K562 (cell line): ENCODE measurements around the gene SF3A2. TPM values are rescaled to one million over a fixed set of nuclear protein-coding genes. Genes with fewer than 3 reads are reported as not detected.

ENCODE experiments used
- ATF7 ChIP-seq: fragments of 450-650 bp; IDR thresholded peaks from 2 replicates; pipeline ENCODE4 v1.7.1; 2014; ENCODE audit warnings: mild to moderate bottlenecking, moderate library complexity
- CHCHD3 ChIP-seq: fragments of 250-450 bp; sonication (Bioruptor Pico); IDR thresholded peaks from 2 replicates; pipeline ENCODE4 v2.1.2; 2022; ENCODE audit warnings: mild to moderate bottlenecking
- CTBP1 ChIP-seq: fragments of 450-650 bp; IDR thresholded peaks from 2 replicates; pipeline ENCODE4 v1.6.1; 2016; ENCODE audit warnings: borderline replicate concordance
- CTCFL ChIP-seq: IDR thresholded peaks from 2 replicates; pipeline ENCODE4 v1.6.1; 2011; ENCODE audit warnings: borderline replicate concordance, low read depth, mild to moderate bottlenecking, moderate library complexity, low read length; ENCODE audit not compliant: insufficient read depth, poor library complexity, severe bottlenecking
- E2F8 ChIP-seq: fragments of 450-650 bp; IDR thresholded peaks from 2 replicates; pipeline ENCODE4 v1.7.1; 2018; ENCODE audit warnings: mild to moderate bottlenecking, low read depth; ENCODE audit not compliant: partially characterized antibody
- HCFC1 ChIP-seq: IDR thresholded peaks from 2 replicates; pipeline ENCODE4 v1.6.1; 2012; ENCODE audit warnings: low read depth, low read length, improper control_type of control experiment
- MLX ChIP-seq, 2 experiments: fragments of 450-650 bp in 1 of 2; sonication (generic) in 1 of 2; formaldehyde crosslinking; conservative IDR thresholded peaks; 2 replicates each; pipeline versions ENCODE4 v1.4.0 to v1.8.1; 2020 to 2022; ENCODE audit warnings: mild to moderate bottlenecking in 1 of 2, missing genetic modification reagents in 1 of 2
- NBN ChIP-seq: fragments of 450-650 bp; IDR thresholded peaks from 2 replicates; pipeline ENCODE4 v1.6.1; 2016; ENCODE audit warnings: low read depth, mild to moderate bottlenecking
- NKRF ChIP-seq: fragments of 450-650 bp; IDR thresholded peaks from 2 replicates; pipeline ENCODE4 v1.6.1; 2016; ENCODE audit warnings: borderline replicate concordance
- NR2C2 ChIP-seq, 2 experiments: fragments of 200-800 bp in 1 of 2; sonication (Bioruptor generic) in 1 of 2; sonication (generic) in 1 of 2; formaldehyde crosslinking in 1 of 2; IDR thresholded peaks; 2 replicates each; pipeline versions ENCODE4 v1.6.1 to v1.8.0; 2016 to 2022; ENCODE audit warnings: mild to moderate bottlenecking in 1 of 2, missing compliant biosample characterization in 1 of 2, missing genetic modification characterization in 1 of 2, missing genetic modification reagents in 1 of 2
- RNF2 ChIP-seq: sonication (generic); IDR thresholded peaks from 2 replicates; pipeline ENCODE4 v1.6.1; 2016
- TAF7 ChIP-seq: fragments of 450-650 bp; IDR thresholded peaks from 2 replicates; pipeline ENCODE4 v1.6.1; 2016; ENCODE audit warnings: missing genetic modification characterization, missing compliant biosample characterization
- UBTF ChIP-seq, 2 experiments: IDR thresholded peaks; 2 replicates each; pipeline ENCODE4 v1.6.1; 2012; ENCODE audit warnings: improper control_type of control experiment in 2 of 2, low read depth in 2 of 2, low read length in 2 of 2, borderline replicate concordance in 1 of 2
- ZFPM2 ChIP-seq: fragments of 250-450 bp; sonication (Bioruptor Pico); IDR thresholded peaks from 2 replicates; pipeline ENCODE4 v1.5.1; 2022; ENCODE audit warnings: mild to moderate bottlenecking
- ZNF197 ChIP-seq: fragments of 200-800 bp; sonication (Bioruptor generic); IDR thresholded peaks from 2 replicates; pipeline ENCODE4 v1.6.1; 2016; ENCODE audit warnings: low read depth, missing genetic modification characterization, missing compliant biosample characterization
- ZNF324 ChIP-seq: fragments of 250-450 bp; sonication (Bioruptor Pico); IDR thresholded peaks from 2 replicates; pipeline ENCODE4 v1.4.0; 2020; ENCODE audit warnings: mild to moderate bottlenecking
- polyA plus RNA-seq, 8 experiments: library from polyadenylated mRNA; depleted of rRNA in 4 of 8; stranded (reverse) in 5 of 8; unstranded in 3 of 8; fragments of >200 nt; fragmentation: Nextera tagmentation in 2 of 8; fragmentation: Illumina TruSeq in 1 of 8; extraction: Ambion mirVana in 2 of 8; extraction: Trizol in 1 of 8; gene quantifications; 2 replicates each; pipeline versions ENCODE4 v1.2.1 to v1.2.3, GENCODE V29; 2011 to 2014; ENCODE audit warnings: inconsistent platforms in 1 of 8, missing spikeins in 1 of 8
- total RNA-seq, 7 experiments: library from RNA; depleted of rRNA in 6 of 7; stranded (reverse); fragments of >200 nt in 6 of 7; fragmentation: Illumina TruSeq in 2 of 7; extraction: Trizol in 2 of 7; gene quantifications; 2 replicates each; pipeline versions ENCODE4 v1.2.1 to v1.2.3, GENCODE V29; 2011 to 2021; ENCODE audit warnings: low replicate concordance in 1 of 7

SF3A2 gene
- total and polyA plus RNA-seq, 9 of the 15 experiments (the other 6 are each of a cell fraction or from before 2014, with no cell fraction given), result 0.17 to 194 (median 22.8) TPM

GRCh38 chr19:2236314-2237050 lies at the start of gene SF3A2, which contains the start of gene PLEKHJ1 (continued):
- TF ChIP-seq ZNF324, result no peak
- peak; percentile 45; the same call in 1 of the 2 replicates for TF ChIP-seq NBN
- TF ChIP-seq CHCHD3, result 0 out of 2 replicates have a peak, but pooled peaks have one; percentile 42
- peak; percentile 56; the same call in 1 of the 2 replicates for TF ChIP-seq ZNF197
- no peak for TF ChIP-seq ZFPM2 (CRISPR knock-in tag)
- TF ChIP-seq HCFC1, result peak; percentile 79
- 0 out of 2 replicates have a peak, but pooled peaks have one; percentile 25 for TF ChIP-seq NKRF
- TF ChIP-seq E2F8, result peak; percentile 84
- peak; percentile 76 for TF ChIP-seq CTBP1
- TF ChIP-seq TAF7 (tag), result peak; percentile 24; the same call in 1 of the 2 replicates
- peak; percentile 99 for TF ChIP-seq NR2C2 (CRISPR knock-in tag; IDR thresholded peaks at IDR 0.05)
- peak; percentile 100 for TF ChIP-seq NR2C2 (tag; IDR thresholded peaks at IDR 0.05)
- TF ChIP-seq MLX (CRISPR knock-in tag; conservative IDR thresholded peaks at IDR 0.05), result 0 out of 4 replicates have a peak, but pooled peaks of 1 of the 2 experiments have one; percentile 35
- peak; percentile 80; the same call in 1 of the 2 replicates for TF ChIP-seq RNF2
- TF ChIP-seq CTCFL, result peak; percentile 74
- peak; percentile 82 for TF ChIP-seq ATF7
- peak; percentile 27 to 89; a peak in 1 of 4 replicates for TF ChIP-seq UBTF (IDR thresholded peaks at IDR 0.05; ENCODE audit: borderline replicate concordance in 1 of 2, low read depth in 2 of 2, low read length in 2 of 2)
